Stimulated activated memory B cell treated with anti-CD40 and anti-IgM and Interleukin-4, amounts not matched to agents 10 μg/mL and 1 μg/mL and 100 μg/mL, for 72 hours (primary cell): ENCODE data around the gene DOCK9.
A peak's percentile ranks its signal among the peaks of the same experiment; 100 is the strongest.

Source experiments
- ATAC-seq: fragments of 150-1000 bp; cut with Tn5 transposase; 2 replicates; pipeline ENCODE4 v1.10.0; 2021
- H3K27ac Mint-ChIP-seq: one replicate; pipeline ENCODE4 v1.8.0; 2022; ENCODE audit warnings: mild to moderate bottlenecking, mixed read lengths
- H3K27me3 Mint-ChIP-seq: one replicate; pipeline ENCODE4 v1.8.0; 2022; ENCODE audit warnings: mixed read lengths
- H3K36me3 Mint-ChIP-seq: one replicate; pipeline ENCODE4 v1.8.0; 2022; ENCODE audit warnings: mixed read lengths
- H3K4me1 Mint-ChIP-seq: one replicate; pipeline ENCODE4 v1.8.0; 2022; ENCODE audit warnings: mixed read lengths
- H3K4me3 Mint-ChIP-seq: one replicate; pipeline ENCODE4 v1.8.0; 2022; ENCODE audit warnings: mild to moderate bottlenecking, moderate library complexity, mixed read lengths
- H3K9me3 Mint-ChIP-seq: one replicate; pipeline ENCODE4 v1.8.0; 2022; ENCODE audit warnings: mixed read lengths

DOCK9 gene

DNA sequence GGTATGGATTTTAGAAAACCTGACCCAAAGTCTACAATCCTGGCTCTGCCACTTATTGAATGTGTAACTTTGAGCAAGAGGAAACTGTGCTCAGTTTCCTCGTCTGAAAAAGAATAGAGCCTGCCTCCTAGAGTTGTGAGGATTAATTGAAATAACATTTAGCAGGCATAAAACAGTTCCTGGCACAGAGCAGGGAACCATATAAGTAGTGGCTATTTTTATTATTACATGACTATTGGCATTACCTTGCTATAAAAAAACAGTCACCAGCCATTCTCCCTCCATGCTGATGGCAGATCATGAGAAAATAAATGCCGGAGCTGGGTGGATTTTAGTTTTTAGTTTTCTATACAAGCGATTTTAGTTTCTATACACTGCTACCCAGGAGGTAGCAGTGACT lies 5.8 kb downstream of the DOCK9 start:
- no peak overlapping the region for H3K4me3 Mint-ChIP-seq
- H3K36me3 Mint-ChIP-seq: no peaks in the 10 kb centered on the region
- H3K27ac Mint-ChIP-seq: no peak overlapping the region
- no peaks in the 10 kb centered on the region for H3K9me3 Mint-ChIP-seq
- ATAC-seq: no peak
- no peaks in the 10 kb centered on the region for H3K27me3 Mint-ChIP-seq
- H3K4me1 Mint-ChIP-seq: peaks cover 10% of the 10 kb centered on the region

DNA sequence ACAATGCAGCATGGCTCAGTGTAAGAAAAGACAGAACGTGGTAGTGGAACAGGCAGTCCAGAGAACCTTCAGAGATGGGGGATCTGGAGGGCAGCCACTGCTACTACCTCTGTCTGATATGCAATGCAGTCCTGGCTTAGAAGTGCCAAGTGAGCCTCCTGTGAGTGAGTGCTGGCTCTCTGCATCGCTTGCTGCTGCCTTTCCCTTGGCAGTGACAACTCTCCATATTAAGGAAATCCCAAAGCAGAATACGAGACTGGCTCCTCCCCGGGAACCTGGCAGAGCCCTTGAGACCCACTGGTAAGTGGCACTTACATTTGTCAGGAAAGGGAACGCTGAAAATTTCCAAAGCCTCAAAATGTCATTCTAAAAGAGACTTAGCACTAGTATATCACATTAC lies 7.5 kb downstream of the DOCK9 start:
- Mint-ChIP-seq H3K4me1 (no peaks in the 10 kb centered on the region), H3K36me3 (no peaks in the 10 kb centered on the region), H3K9me3 (no peaks in the 10 kb centered on the region), H3K4me3 (no peak overlapping the region), H3K27me3 (no peaks in the 10 kb centered on the region), H3K27ac (no peak overlapping the region)
- no peak for ATAC-seq

DNA sequence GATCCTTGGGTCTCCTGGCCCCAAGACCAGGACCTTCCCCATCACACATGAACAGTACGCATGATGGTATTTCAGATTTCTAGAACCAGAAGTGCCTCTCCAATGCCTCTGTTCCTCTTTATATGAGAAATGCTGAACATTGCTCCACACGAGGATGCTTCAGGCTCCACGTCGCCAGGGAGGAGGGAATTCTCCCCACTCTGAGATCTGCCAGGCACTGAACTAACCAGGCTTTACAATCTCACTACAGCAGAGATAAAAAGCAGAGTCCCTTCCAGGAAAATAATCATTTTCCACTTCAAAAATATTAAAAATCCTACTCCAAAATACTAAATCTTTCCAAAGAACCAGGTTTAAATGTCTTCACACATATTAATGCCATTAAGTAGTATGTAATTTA lies 10.4 kb downstream of the DOCK9 start:
- H3K27me3 Mint-ChIP-seq: no peaks in the 10 kb centered on the region
- no peak for ATAC-seq
- no peaks in the 10 kb centered on the region for H3K36me3 Mint-ChIP-seq
- H3K4me1 Mint-ChIP-seq: no peaks in the 10 kb centered on the region
- no peaks in the 10 kb centered on the region for H3K9me3 Mint-ChIP-seq
- H3K27ac Mint-ChIP-seq: no peak overlapping the region
- no peak overlapping the region for H3K4me3 Mint-ChIP-seq

DNA sequence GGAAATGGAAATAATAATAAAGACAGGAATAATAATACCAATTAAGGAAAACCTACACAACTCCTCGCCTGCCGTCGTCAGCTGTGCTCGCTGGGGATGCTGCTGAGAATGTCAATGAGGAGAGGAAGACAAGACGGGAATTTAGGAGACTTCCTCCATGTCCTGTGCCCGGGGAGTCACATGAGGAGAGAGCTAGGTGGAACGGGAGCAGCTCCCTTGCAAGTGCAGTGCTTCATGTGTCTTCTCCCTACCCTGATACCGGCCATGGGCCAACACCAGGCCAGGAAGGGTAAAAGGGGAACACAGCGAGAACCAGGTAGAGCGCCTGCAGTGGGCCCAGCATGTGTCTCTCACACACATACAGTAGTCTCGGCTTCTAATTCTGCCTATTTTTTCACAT lies 11.8 kb downstream of the DOCK9 start:
- no peak overlapping the region for H3K4me3 Mint-ChIP-seq
- no peaks in the 10 kb centered on the region for H3K36me3 Mint-ChIP-seq
- ATAC-seq: no peak
- no peaks in the 10 kb centered on the region for H3K9me3 Mint-ChIP-seq
- H3K27me3 Mint-ChIP-seq: no peaks in the 10 kb centered on the region
- H3K27ac Mint-ChIP-seq: no peak overlapping the region
- H3K4me1 Mint-ChIP-seq: peaks cover under 1% of the 10 kb centered on the region

- Mint-ChIP-seq H3K27me3 (no peaks in the 10 kb centered on the region), H3K4me3 (no peak overlapping the region), H3K9me3 (no peaks in the 10 kb centered on the region), H3K4me1 (peaks cover 5% of the 10 kb centered on the region), H3K27ac (no peak overlapping the region), H3K36me3 (no peaks in the 10 kb centered on the region)
- no peak for ATAC-seq
These were observed 12.5 kb downstream of the DOCK9 start for GRCh38 chr13:98965325-98965724.

DNA sequence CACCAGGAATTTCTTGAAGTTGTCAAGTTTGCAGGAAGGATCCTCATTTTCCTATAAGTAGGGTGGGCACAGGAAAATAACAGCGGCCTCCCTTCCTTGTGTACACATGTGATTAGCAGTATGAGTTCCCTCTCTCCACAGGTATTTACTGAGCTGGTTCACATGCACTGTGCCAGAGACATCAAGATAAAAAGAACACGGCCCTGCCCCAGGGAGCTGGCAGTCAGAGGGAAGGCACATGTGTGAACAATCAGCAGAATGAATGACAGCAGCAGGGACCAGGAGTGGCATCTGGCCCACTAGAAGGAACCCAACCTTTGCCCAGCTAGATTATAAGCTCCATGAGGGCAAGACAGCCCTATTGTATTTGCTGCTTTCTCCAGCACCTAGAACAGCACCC lies 13.9 kb downstream of the DOCK9 start:
- H3K27ac Mint-ChIP-seq: no peak overlapping the region

DNA sequence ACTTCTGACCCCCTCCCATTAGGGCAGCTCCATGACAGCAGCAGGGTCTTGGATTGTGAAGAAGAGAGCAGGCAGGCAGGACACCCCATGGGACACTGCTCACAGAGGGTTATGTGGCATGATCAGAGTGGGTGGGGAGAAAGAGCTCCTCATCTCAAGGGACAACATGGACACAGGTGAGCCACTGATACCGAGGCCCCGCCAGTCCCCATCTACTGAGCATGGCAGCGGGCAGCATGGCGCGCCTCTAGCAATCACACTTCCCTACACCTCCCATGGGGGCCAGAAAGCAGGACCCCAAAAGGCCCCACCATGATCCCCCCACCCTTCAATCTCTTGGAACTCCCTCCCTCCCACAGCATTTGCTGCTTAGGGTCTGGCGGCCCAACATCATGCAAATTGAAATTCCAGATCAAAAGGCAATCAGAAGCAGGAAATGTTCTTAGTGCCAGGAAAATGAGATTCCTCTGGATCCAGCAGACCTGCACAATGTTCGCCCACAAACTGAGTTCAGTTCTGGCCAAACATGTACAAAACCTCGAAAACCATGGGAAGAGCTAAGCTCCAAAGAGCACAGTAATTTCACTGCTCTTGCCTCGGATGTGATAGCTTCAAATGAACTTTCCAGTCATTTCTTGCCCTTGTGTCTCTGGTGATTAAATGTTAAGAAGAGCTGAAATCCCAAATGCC lies 14.8 kb downstream of the DOCK9 start:
- Mint-ChIP-seq H3K9me3 (no peaks in the 10 kb centered on the region), H3K36me3 (no peaks in the 10 kb centered on the region), H3K27me3 (no peaks in the 10 kb centered on the region), H3K27ac (no peak overlapping the region), H3K4me1 (peaks cover 9% of the 10 kb centered on the region), H3K4me3 (no peak overlapping the region)
- ATAC-seq: peak; percentile 18

More for the DNA sequence above, 13.9 kb downstream of the DOCK9 start:
- Mint-ChIP-seq H3K4me1 (peaks cover 9% of the 10 kb centered on the region), H3K27me3 (no peaks in the 10 kb centered on the region), H3K9me3 (no peaks in the 10 kb centered on the region), H3K36me3 (no peaks in the 10 kb centered on the region), H3K4me3 (no peak overlapping the region)
- ATAC-seq: no peak

- H3K27ac Mint-ChIP-seq: no peak overlapping the region
- ATAC-seq: no peak
These were observed 16.3 kb downstream of the DOCK9 start for GRCh38 chr13:98961503-98962105.

GRCh38 chr13:98960606-98961502 lies 17.0 kb downstream of the DOCK9 start:
- no peaks in the 10 kb centered on the region for H3K27me3 Mint-ChIP-seq
- H3K9me3 Mint-ChIP-seq: no peaks in the 10 kb centered on the region
- H3K4me1 Mint-ChIP-seq: peaks cover 9% of the 10 kb centered on the region
- H3K27ac Mint-ChIP-seq: no peak overlapping the region
- no peak overlapping the region for H3K4me3 Mint-ChIP-seq
- no peaks in the 10 kb centered on the region for H3K36me3 Mint-ChIP-seq
- ATAC-seq: no peak

More at GRCh38 chr13:98961503-98962105, 16.3 kb downstream of the DOCK9 start:
- Mint-ChIP-seq H3K36me3 (no peaks in the 10 kb centered on the region), H3K9me3 (no peaks in the 10 kb centered on the region), H3K27me3 (no peaks in the 10 kb centered on the region), H3K4me3 (no peak overlapping the region), H3K4me1 (peaks cover 9% of the 10 kb centered on the region)

- H3K9me3 Mint-ChIP-seq: no peaks in the 10 kb centered on the region
- no peaks in the 10 kb centered on the region for H3K36me3 Mint-ChIP-seq
- H3K4me3 Mint-ChIP-seq: no peak overlapping the region
- H3K4me1 Mint-ChIP-seq: peaks cover 9% of the 10 kb centered on the region
- ATAC-seq: no peak
- no peaks in the 10 kb centered on the region for H3K27me3 Mint-ChIP-seq
- H3K27ac Mint-ChIP-seq: no peak overlapping the region
These were observed 17.9 kb downstream of the DOCK9 start for GRCh38 chr13:98959786-98960605.

DNA sequence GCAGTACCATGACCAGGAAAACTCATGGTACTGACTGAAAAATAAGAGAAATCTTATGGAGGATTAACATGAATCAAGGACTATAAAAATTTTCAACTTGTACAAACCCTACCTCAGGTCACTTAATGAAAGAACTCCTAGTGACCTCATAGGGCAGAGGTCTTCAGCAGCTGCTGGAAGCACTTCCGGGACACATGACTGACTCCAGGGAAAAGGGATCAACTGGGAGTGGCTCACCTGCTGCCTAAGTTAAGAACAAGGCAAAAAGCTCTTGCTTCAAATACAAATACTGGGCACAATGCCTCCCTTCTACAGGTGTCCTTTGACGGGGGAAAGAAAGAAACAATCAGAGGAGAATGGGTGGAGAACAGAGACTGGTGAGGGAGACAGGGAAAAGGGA lies 18.6 kb downstream of the DOCK9 start:
- H3K27me3 Mint-ChIP-seq: no peaks in the 10 kb centered on the region
- ATAC-seq: no peak
- peaks cover 9% of the 10 kb centered on the region for H3K4me1 Mint-ChIP-seq
- H3K4me3 Mint-ChIP-seq: no peak overlapping the region
- H3K9me3 Mint-ChIP-seq: no peaks in the 10 kb centered on the region
- H3K36me3 Mint-ChIP-seq: peaks cover 5% of the 10 kb centered on the region
- no peak overlapping the region for H3K27ac Mint-ChIP-seq

DNA sequence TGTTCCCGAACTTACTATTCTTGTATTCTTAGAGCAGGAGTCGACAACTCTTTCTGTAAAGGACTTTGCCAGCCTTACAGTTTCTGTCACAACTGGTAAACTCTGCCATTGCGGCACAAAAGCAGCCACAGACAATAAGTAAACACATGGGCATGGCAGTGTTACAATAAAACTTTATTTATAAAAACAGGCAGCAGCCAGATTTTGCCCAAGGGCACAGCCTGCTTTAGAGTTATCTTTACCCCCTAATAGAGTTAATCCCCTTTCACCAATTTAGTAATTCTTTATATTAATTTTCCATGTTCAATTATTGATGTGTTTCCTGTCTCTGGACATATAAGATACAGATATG lies 19.4 kb downstream of the DOCK9 start:
- Mint-ChIP-seq H3K4me1 (peaks cover 9% of the 10 kb centered on the region), H3K36me3 (peaks cover 14% of the 10 kb centered on the region), H3K4me3 (no peak overlapping the region), H3K27me3 (no peaks in the 10 kb centered on the region), H3K27ac (no peak overlapping the region), H3K9me3 (no peaks in the 10 kb centered on the region)
- no peak for ATAC-seq

DNA sequence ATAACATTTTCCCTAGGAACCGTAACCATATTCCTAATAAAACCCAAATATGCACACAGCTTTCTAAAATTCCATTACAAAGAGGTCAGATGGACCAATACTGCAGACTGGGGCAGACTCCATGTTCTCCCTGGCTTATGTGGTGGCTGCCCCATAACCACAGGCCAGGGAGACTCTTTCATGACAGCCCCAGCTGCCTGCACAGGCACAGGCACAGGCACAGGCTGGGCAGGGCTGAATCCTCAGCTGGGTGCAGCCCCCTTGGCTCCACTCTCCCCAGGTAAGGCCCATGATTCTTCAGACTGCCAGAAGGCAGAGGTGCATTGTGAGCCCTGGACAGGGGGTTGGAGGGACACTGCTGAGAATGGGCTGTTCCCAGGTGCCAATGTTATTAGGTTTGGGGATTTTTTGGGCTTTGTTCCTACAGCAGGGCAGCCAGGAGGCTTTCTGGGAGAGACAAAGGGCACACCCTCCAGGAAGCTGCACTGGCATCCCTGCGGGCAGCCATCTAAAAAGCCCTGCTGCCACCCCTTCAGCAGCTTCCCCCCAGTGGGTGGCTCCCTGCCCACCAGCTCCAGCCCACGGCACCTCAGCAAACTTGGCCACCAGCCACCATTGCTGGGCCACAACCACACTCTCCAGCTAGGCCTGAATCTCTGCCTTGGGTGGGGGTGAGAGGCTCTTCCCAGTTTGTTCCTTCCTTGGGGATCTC lies 20.0 kb downstream of the DOCK9 start:
- H3K9me3 Mint-ChIP-seq: no peaks in the 10 kb centered on the region
- no peaks in the 10 kb centered on the region for H3K27me3 Mint-ChIP-seq
- ATAC-seq: no peak
- H3K4me3 Mint-ChIP-seq: no peak overlapping the region
- H3K27ac Mint-ChIP-seq: no peak overlapping the region
- peaks cover 9% of the 10 kb centered on the region for H3K4me1 Mint-ChIP-seq
- peaks cover 15% of the 10 kb centered on the region for H3K36me3 Mint-ChIP-seq

DNA sequence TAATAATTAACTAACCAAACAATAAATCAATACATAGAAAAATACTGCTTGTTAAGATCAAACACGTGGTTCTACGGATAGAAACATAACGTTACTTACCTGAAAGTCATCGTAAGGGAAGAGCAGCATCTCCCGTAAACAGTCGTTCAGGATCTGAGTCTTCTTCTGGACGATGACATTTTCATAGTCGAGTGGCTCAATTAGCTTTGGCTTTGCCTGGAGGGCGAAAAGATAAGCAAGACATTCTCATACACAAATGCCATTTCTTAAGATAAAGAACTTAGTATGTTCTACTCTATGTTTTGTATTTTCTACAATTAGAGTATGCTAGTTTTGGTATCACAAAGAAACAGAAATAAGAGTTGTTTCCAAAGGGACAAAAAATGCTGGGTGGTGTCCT lies 22.5 kb downstream of the DOCK9 start:
- Mint-ChIP-seq H3K4me3 (no peak overlapping the region), H3K27me3 (no peaks in the 10 kb centered on the region), H3K27ac (no peak overlapping the region), H3K4me1 (peaks cover 4% of the 10 kb centered on the region), H3K9me3 (no peaks in the 10 kb centered on the region), H3K36me3 (peaks cover 27% of the 10 kb centered on the region)
- ATAC-seq: no peak
